Left kidney (tissue), 2 donors: ENCODE measurements around the gene TRIM7. TPM values are rescaled to one million over a fixed set of nuclear protein-coding genes. Genes with fewer than 3 reads are reported as not detected.
"Not testable (repeated sequence)": the region's sequence is repeated elsewhere in the genome, so short reads cannot be mapped to it uniquely, and the experiment has no call there.

Experiments
- DNase-seq: peaks from one replicate; pipeline ENCODE4 v3.0.0-alpha.2; 2013
- polyA plus RNA-seq: library from polyadenylated mRNA; unstranded; fragments of 120-200 nt; gene quantifications from one replicate; pipeline ENCODE4 v1.2.1, GENCODE V29; 2013; ENCODE audit not compliant: insufficient read length

The TRIM7 gene
- polyA plus RNA-seq, 1 donor, result 0.13 TPM

DNA sequence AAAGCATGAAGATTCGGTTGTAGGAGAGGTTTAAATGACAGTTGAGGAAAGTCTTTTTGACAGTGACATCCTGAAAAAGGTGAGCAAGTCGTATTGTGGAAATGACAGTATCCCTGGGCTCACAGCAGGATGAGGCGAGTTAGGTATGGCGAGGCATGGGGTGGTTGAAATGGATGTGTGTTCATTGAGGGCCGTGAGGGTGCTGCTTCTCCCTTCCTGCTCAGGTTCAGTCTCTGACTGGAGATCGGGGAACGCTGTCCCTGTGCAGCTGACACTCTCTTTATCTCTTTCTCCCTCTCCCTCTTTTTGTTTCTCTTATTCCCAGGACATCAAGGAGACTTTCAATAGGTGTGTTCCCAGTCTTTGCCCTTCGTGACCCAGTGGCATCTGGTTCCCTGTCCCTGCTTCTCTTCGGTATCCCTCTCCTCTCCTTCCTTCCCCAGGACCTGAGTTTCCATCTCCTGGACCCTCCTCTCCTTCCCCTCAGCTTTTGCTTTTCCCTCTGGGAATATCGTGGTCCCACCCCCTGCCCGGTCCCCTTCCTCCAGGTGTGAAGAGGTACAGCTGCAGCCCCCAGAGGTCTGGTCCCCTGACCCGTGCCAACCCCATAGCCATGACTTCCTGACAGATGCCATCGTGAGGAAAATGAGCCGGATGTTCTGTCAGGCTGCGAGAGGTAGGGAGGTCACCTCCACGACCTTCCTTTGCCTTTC is 28.2 kb upstream of the TRIM7 start:
- no peak for DNase-seq

DNA sequence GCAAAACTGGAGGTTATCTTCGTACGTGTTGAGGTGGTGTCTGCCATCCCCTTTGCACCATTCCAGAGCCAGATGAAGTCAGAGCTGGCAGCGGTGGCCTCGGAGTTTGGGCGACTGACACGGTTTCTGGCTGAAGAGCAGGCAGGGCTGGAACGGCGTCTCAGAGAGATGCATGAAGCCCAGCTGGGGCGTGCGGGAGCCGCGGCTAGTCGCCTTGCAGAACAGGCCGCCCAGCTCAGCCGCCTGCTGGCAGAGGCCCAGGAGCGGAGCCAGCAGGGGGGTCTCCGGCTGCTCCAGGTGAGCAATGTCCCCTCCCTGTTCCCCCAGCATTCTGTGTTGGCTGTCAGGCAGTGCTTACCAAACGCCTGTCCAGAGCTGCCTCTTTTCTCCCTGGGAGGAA is 27.6 kb upstream of the TRIM7 start:
- no peak for DNase-seq

DNA sequence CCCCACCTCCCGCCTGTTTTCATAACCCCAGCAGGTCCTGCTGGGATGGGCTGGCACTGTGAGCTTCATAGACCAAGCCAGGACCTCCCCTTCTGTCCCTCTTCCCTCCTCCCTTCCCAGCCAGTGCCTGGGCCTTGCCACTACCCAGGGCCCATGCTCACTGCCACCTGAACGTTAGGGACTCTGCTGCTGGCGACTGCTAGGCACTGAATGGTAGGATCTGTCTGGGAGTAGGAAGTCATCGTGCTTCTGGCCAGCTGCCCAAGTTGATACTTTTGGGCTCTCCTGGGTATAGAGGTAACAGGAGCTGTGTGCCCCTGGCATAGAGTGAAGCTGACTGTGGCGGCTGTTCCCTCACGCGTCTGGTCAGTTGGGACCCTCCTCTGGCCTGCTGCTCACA is 26.4 kb upstream of the TRIM7 start:
- no peak for DNase-seq

DNA sequence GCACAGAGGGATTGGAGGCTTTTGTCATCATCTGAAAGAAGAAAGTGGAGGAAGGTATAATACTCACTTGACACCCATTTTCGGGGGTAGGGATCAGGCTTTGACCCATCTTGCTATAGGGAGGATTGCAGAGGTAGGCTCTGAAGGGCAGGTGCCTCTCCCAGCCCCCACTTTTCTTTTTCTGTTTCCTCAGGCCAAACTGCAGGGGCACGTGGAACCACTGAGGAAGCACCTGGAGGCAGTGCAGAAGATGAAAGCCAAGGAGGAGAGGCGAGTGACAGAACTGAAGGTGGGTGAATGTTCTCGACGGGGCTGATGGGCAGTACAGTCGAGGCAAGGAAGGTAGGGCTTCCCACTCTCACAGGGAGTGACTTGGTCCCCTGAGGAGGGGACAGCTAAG is 25.6 kb upstream of the TRIM7 start:
- no peak for DNase-seq

DNA sequence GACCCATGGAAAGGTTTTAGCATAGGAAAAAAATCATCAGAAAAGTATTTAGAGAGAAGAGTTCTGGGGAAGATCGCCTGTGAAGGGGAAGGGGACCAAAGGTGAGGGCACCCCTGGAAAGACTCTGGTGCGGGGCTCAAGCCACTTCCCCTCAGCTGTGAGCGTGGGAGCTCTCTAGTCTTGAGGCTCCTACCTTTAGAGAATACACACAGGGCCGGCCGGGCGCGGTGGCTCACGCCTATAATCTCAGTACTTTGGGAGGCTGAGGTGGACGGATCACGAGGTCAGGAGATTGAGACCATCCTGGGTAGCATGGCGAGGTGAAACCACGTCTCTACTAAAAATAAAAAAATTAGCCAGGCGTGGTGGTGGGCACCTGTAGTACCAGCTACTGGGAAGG is 25.0 kb upstream of the TRIM7 start:
- DNase-seq, result no peak

DNA sequence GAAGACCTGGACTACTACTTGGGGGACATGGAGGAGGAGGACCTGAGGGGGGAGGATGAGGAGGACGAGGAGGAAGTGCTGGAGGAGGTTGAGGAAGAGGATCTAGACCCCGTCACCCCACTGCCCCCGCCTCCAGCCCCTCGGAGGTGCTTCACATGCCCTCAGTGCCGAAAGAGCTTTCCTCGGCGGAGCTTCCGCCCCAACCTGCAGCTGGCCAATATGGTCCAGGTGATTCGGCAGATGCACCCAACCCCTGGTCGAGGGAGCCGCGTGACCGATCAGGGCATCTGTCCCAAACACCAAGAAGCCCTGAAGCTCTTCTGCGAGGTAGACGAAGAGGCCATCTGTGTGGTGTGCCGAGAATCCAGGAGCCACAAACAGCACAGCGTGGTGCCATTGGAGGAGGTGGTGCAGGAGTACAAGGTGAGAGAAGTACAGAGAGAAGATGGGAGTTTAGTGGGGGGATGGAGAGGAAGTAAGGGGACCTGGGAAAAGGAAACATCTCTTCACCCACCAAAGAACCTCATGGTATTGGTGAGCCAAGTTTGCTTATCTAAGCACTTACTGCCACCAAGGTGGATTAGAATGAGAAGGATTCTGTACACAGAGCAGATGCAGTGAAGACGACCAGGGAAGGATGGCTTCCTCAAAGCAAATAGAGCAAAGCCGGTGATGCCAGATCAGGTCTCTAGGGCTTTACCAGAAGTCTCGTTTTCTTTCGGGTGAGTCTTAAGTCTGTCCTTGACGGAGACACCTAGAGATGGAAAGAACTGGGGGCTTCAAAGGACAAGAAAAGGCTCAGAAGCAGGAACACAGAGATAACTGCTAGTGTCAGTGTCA is 19.6 kb upstream of the TRIM7 start:
- no peak for DNase-seq

DNA sequence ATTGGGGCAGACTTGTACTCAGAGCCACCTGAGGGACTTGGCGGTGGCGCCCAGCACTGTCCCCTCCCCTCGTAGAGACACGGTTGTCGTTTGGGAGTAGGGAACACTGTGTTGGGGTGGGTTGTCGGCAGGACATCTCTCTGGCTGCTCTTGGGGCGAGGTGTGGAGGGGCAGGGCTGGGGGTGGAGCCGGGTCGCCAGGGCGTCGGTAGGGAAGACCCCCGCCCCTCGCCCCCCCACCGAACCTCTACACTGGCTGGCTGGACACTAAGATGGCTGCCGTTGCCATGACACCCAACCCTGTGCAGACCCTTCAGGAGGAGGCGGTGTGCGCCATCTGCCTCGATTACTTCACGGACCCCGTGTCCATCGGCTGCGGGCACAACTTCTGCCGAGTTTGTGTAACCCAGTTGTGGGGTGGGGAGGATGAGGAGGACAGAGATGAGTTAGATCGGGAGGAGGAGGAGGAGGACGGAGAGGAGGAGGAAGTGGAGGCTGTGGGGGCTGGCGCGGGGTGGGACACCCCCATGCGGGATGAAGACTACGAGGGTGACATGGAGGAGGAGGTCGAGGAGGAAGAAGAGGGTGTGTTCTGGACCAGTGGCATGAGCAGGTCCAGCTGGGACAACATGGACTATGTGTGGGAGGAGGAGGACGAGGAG is 18.9 kb upstream of the TRIM7 start:
- DNase-seq, result no peak

DNA sequence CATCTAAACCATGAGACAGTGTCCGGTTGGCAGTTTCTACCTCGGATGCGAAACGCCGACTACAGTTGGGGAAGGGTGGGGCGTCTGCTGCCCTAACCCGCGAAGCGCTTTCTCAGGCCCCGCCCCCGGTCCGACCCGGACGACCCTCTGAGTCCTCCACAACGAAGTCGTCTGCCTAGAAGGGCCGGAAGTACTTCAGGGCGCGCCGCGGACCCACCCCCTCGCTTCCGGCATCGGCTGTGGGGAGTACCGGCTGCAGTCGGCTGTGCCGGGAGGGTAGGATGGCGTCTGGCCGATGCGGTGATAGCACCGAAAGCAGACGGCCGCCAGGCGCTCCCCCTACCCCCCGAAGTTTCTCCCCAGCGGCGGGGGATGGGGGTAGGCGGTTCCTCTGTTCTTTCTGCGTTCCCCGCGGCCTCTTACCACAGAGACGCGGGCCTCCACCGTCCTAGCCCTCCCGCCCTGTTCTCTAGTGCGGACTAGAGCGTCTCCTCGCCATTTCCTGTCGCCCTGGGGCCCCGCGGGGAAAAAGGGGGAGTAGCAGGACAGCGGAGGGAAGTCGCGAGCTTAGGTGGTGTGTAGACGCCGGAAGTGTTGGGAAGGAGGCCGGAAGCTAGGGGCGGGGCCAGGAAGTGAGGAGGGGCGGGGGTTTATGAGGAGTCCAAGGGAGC is 18.2 kb upstream of the TRIM7 start, which contains the start of gene TRIM41:
Gene TRIM41 (plus strand): TSS at position 224 of the 671 bp plus-strand sequence. CDS start 719 bp downstream, outside the sequence.
- peak; percentile 96 for DNase-seq

DNA sequence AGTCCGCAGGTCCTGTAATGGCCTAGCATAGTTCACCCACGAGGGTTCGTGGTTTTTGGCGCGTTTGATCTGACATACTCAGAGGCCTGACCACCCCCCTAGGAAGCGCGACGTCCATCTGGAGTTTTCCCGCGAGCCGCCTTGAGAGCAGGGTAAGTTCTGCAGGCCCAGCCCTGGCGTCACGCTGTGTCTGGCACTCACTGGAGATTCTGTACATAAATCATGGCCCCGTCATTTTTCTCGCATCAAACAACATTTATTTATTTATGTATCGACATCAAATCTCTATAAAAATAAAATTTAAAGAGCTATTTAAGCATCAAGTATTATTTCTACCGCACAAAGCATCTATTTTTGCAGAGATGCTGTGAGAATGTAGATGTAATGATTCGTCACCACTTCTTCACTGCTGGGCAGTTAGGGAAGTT is 17.6 kb upstream of the TRIM7 start:
- DNase-seq, result no peak

DNA sequence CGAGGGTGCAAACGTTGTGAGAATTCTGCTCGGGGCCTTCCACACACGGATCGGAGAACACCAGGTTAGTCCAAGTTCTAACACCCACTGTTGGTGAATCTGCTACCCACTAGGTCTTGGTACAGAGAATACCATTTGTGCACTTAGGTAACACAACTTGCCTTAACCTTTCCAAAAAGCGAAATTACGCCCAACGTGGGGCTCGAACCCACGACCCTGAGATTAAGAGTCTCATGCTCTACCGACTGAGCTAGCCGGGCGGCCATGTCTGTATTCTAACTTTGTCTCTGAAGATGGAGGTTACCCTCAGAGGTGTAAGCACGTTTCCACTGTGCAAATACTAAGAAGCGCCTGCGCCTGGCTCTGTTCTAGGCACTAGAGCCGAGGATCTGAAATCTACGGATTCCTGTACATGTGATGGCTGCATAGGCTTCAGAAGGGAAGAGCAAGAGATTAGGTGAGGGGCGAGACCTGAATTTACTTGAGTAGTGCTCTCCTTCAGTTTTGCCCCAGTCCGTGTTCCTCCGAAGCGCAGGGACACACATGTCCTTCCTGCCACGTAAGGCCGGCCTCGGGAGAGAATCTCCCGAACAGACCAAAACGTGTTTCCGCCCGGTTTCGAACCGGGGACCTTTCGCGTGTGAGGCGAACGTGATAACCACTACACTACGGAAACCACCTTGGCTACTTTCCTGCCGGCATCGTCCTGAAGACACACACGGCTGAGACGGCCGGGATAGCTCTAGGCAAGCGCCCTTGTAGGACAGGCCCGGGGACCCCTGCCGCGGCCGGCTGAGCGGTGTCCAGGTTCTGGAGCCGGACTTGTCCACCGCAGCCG is 17.0 kb upstream of the TRIM7 start:
- DNase-seq, result peak; percentile 92

DNA sequence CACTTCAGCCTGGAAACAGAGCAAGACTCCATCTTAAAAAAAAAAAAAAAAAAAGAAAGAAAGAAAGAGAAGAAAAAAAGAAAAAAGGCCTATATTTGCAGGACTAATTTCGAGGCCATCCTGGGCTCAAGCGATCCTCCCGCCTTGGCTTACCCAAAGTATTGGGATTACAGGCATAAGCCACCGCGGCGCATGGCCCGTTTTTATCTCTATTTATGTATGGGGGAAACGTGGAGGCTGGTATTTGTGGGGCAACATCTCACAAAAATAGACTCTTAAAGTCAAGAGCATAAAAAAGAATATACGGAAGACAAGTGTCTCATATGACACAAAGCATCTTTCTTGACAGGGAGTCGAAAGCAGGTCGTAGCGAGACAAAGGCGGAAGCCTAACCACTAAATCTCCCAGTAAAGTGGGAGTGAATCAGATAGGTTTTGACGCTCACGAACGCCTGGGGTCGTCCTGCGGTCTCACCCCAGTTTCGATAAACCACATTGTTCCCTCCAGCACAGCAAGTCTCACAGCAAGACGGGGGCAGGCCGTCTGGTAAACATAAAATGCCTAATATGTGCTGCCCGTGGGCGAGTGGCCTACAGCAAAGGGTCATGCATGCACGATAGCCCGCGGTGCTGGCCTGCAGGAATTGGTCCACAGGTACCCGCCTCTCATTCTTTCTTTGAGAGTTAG is 16.3 kb upstream of the TRIM7 start:
- no peak for DNase-seq

DNA sequence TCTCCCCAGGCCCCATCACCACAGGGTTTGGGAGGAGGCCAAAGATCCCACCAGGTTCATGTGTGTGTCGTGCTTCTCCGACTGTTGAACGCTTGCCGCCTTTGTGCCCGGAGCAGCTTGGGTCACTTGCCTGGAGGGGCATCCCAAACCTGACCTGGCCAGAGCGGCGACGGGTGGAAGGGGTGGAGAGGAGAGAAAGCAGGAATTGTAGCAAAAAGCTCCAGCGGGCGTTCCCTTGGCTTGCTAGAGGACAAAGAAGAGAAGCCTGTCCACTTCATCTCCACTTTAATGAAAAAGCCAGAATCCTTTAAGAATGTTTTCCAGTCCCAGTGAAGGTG is 15.2 kb upstream of the TRIM7 start:
- no peak for DNase-seq

DNA sequence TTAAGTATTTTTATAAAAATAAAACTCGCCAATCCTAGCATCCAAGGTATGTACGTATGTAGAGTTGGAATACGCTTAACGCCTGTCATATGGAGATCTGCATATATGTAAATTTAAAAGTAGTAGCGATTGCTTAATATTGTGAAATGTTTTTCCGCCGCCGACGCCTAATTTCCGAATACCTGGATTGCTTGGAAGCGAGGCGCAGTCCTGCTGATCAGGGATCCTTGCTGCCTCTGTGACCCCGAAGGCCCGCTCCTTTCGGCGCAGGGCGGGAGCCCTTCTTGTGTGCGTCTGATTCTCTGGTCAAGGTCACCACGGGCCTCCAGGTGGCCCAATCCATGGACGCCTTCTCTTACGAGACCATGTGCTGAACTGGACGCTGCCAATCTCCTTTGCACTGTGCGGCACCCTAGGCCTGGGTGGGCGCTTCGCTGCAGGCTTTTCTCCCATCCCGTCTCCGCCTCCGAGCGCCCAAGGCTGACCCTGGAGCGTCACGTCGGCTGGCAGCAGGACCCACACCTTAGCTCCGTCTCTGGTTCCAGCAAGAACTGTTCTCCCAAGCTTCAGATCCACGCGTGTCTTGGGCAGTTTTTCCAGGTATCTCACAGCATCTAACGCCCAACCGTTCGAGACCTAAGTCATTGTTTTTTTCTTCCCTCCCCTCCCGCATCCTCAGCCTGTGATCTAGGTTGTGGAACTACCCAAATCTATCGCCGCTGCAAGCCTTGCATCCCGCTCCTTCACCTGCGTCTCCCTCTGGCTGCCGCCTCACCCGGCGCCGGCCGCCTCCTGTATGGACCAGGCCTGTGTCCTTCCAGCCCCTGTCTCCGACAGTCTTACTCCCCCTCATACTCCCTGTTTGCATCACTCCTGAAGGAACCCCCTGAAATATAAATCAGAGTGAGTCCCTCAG is 14.5 kb upstream of the TRIM7 start:
- DNase-seq, result no peak

DNA sequence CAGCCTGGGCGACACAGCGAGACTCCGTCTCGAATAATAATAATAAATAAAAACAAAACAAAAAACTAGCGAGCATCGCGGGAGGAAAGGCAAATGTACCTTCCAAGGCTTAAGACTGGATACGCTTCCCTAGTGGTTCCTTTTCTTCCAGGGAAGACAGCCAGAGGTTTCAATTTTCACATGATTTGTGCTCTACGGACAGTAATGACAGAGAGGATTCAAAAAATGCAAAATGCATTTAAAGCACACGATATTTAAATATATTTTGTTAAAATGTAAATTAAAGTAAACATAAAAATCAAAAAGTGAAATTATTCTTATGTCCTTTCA is 13.8 kb upstream of the TRIM7 start:
- DNase-seq, result no peak

DNA sequence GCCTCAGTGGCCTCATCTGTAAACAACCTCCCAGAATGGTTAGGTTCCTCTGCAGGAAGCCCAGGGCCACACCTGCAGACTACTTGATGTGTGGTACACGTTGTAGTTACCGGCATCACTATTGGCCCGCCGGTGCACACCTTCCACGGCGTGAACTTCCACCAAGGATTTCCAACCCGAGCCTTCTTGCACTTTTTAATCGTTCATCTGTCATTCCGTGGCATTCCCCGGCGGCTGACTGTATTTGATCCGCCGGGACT is 12.7 kb upstream of the TRIM7 start:
- no peak for DNase-seq

DNA sequence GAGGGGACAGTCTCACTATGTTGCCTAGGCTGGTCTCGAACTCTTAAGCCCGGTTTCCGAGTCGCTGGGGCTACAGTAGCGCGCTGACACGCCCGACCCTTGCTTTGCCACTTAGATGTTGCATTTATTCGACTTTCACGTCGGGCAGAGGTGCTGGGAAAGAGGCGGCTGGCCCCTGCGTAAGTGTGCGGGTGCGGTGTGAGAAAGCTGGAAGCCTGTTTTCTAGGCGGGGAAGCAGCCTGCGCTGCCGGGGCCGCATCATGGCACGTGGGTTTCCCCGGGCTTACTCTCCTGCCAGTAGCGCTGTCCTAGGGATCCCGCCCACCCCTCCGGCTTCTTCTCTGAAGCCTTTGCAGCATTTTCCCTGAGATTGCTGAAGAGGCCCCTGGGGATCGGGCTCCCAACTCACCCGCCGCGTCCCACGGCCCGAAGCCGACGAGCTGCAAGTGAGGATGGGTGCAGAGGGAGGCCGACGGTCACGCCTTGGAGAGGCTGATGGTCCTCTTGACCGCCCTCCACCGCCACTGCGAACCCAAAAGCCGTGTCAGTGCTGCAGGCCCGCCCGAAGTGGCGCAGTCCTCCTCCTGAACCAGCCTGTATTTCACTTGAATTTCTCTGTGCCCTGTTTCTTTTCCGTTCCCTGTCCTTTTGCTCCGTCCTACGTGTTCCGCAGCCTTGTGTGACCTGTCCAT is 12.3 kb upstream of the TRIM7 start:
- no peak for DNase-seq

DNA sequence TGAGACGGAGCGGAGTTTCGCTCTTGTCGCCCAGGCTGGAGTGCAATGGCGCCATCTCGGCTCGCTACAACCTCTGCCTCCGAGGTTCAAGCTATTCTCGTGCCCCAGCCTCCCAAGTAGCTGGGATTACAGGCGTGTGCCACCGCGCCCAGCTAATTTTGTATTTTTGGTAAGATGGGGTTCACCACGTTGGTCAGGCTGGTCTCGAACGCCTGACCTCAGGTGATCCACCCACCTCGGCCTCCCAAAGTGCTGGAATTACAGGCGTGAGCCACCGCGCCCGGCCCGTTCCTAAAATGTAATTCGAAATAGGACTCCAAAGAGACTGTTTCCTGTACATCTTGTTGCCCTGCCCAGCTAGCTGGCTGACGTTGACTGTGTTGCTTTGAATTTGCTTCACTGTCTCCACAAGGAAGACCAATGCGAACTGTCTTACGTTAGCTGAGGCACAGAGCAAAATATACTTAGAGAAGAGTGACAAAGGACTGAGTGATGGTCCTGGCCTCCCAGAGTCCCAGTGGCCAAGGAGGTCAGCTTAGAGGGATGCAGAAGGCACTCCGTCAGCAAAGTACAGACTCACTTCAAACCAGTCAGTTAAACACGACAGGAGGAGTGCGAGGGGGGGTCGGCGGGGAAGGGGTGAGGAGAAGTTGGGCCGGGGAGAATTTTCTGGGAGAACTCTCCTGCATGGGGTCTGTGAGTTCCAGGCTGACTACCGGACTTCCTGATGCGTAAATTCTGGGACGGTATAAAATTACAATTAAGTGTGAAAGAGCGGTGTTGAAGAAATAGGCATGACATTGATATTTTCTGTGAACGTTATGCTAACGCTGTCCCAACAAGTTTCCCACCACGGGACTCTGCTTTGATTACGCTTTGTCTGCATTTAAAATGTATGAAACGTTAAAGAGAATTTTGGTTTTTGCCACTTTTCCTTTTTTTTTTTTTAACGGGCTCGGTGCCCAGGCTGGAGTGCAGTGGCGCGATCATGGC is 11.3 kb upstream of the TRIM7 start:
- DNase-seq, result no peak

DNA sequence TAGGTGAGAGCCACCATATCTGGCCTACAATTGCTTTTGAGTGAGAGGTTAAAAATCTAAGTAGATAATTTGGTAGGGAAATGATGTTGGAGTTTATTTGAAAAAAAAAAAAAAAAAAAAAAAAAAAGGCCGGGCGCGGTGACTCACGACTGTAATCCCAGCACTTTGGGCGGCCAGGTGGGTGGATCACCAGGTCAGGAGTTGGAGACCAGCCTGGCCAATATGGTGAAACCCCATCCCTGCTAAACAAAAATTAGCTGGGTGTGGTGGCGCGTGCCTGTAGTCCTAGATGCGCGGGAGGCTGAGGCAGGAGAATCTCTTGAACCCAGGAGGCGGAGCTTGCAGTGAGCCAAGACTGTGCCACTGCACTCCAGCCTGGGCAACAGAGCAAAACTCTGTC is 9.3 kb upstream of the TRIM7 start:
- DNase-seq, result not testable (repeated sequence)
